Activated CD8-positive, alpha-beta memory T cell treated with anti-CD3 and anti-CD28 coated beads for 36 hours (primary cell): ENCODE measurements around the gene COL16A1. TPM values are rescaled to one million over a fixed set of nuclear protein-coding genes. Genes with fewer than 3 reads are reported as not detected.

Experiments
- CTCF ChIA-PET: fragments of 350-600 bp; sonication (Branson Sonifier 250); formaldehyde crosslinking; loops from one replicate; lab custom pipeline; 2021; ENCODE audit warnings: antibody characterized with exemption; lab: Charles Lee
- POLR2A ChIA-PET: fragments of 350-600 bp; sonication (Branson Sonifier 250); formaldehyde crosslinking; loops from one replicate; lab custom pipeline; 2021; ENCODE audit warnings: antibody characterized with exemption; lab: Charles Lee
- total RNA-seq, 2 experiments: library from RNA; stranded (reverse); gene quantifications; one replicate each; pipeline ENCODE4 v1.2.3, GENCODE V29; 2021

The COL16A1 gene
- total RNA-seq: not detected

GRCh38 chr1:31703431-31704270 is at the start of gene COL16A1:
COL16A1 (minus strand) TSS chr1:31704017; CDS start chr1:31702193, 1,824 bp downstream.
- POLR2A ChIA-PET: interaction anchor here (0.5 to 1.2 kb wide), 3 partner anchors 59 to 698 kb away, joined by 3 to 5 read pairs (median 3); partner anchors contain the start of gene PEF1
- CTCF ChIA-PET: interaction anchor here (0.6 to 3.7 kb wide), 4 partner anchors 13 to 76 kb away, joined by 3 to 11 read pairs (median 5); no protein-coding TSS in a partner anchor

GRCh38 chr1:31752952-31753475 is 49.2 kb upstream of the COL16A1 start:
- ChIA-PET CTCF (interaction anchor here (0.7 to 1.7 kb wide), 4 partner anchors 7 to 49 kb away, joined by 3 to 5 read pairs (median 4); partner anchors contain the start of gene COL16A1), POLR2A (interaction anchor here (1.6 kb wide), 1 partner anchor 10 kb away, joined by 9 read pairs; no protein-coding TSS in a partner anchor)

GRCh38 chr1:31752258-31752657 is 48.4 kb upstream of the COL16A1 start:
- ChIA-PET CTCF (interaction anchor here (1.7 kb wide), 2 partner anchors 8 to 11 kb away, joined by 4 to 5 read pairs; no protein-coding TSS in a partner anchor), POLR2A (no interaction called here)

- ChIA-PET CTCF (interaction anchor here (1.7 kb wide), 2 partner anchors 9 to 11 kb away, joined by 4 to 5 read pairs; no protein-coding TSS in a partner anchor), POLR2A (no interaction called here)
Measured at GRCh38 chr1:31751822-31752241, 48.0 kb upstream of the COL16A1 start.

- ChIA-PET POLR2A (no interaction called here), CTCF (interaction anchor here (0.5 to 1.7 kb wide), 7 partner anchors 9 to 599 kb away, joined by 3 to 5 read pairs (median 4); no protein-coding TSS in a partner anchor)
Measured at GRCh38 chr1:31750858-31751510, 47.2 kb upstream of the COL16A1 start.

GRCh38 chr1:31749785-31750735 is 46.2 kb upstream of the COL16A1 start:
- CTCF ChIA-PET: interaction anchor here (1.0 to 1.3 kb wide), 5 partner anchors 10 to 214 kb away, joined by 3 to 4 read pairs (median 3); no protein-coding TSS in a partner anchor
- POLR2A ChIA-PET: no interaction called here

- CTCF ChIA-PET: interaction anchor here (1.9 kb wide), 1 partner anchor 41 kb away, joined by 8 read pairs; no protein-coding TSS in a partner anchor
- POLR2A ChIA-PET: no interaction called here
Measured at GRCh38 chr1:31748365-31748764, 44.5 kb upstream of the COL16A1 start.

- ChIA-PET POLR2A (no interaction called here), CTCF (interaction anchor here (1.9 kb wide), 1 partner anchor 42 kb away, joined by 8 read pairs; no protein-coding TSS in a partner anchor)
Measured at GRCh38 chr1:31747304-31747703, 43.5 kb upstream of the COL16A1 start.

- ChIA-PET CTCF (interaction anchor here (1.9 to 2.4 kb wide), 3 partner anchors 16 to 82 kb away, joined by 5 to 21 read pairs (median 20); no protein-coding TSS in a partner anchor), POLR2A (no interaction called here)
Measured at GRCh38 chr1:31746687-31747086, 42.9 kb upstream of the COL16A1 start.

GRCh38 chr1:31745946-31746670 is 42.3 kb upstream of the COL16A1 start:
- POLR2A ChIA-PET: interaction anchor here (0.6 kb wide), 1 partner anchor 762 kb away, joined by 3 read pairs; no protein-coding TSS in a partner anchor
- CTCF ChIA-PET: interaction anchor here (1.1 to 2.4 kb wide), 9 partner anchors 12 to 81 kb away, joined by 3 to 21 read pairs (median 4); partner anchors contain the start of gene COL16A1

GRCh38 chr1:31745096-31745945 is 41.5 kb upstream of the COL16A1 start:
- ChIA-PET CTCF (interaction anchor here (0.6 to 2.4 kb wide), 11 partner anchors 13 to 580 kb away, joined by 3 to 21 read pairs (median 4); partner anchors contain the start of gene COL16A1), POLR2A (interaction anchor here (0.6 kb wide), 1 partner anchor 761 kb away, joined by 3 read pairs; no protein-coding TSS in a partner anchor)

GRCh38 chr1:31744165-31744888 is 40.5 kb upstream of the COL16A1 start:
- POLR2A ChIA-PET: no interaction called here
- CTCF ChIA-PET: interaction anchor here (2.0 to 2.4 kb wide), 3 partner anchors 40 to 79 kb away, joined by 11 to 21 read pairs (median 20); partner anchors contain the start of gene COL16A1

GRCh38 chr1:31742462-31743212 is 38.8 kb upstream of the COL16A1 start:
- POLR2A ChIA-PET: no interaction called here
- CTCF ChIA-PET: no interaction called here

GRCh38 chr1:31739346-31739745 is 35.5 kb upstream of the COL16A1 start:
- CTCF ChIA-PET: interaction anchor here (1.1 kb wide), 1 partner anchor 69 kb away, joined by 3 read pairs; no protein-coding TSS in a partner anchor

GRCh38 chr1:31736675-31737074 is 32.9 kb upstream of the COL16A1 start:
- POLR2A ChIA-PET: no interaction called here
- CTCF ChIA-PET: no interaction called here

More at GRCh38 chr1:31739346-31739745, 35.5 kb upstream of the COL16A1 start:
- POLR2A ChIA-PET: no interaction called here
